PC-3 (cell line): Measurements from ENCODE around the gene INA.

Source experiments
- EZH2 ChIP-seq: fragments of 300-600 bp; sonication (generic); IDR thresholded peaks from one replicate; pipeline ENCODE4 v1.6.1; 2017; ENCODE audit warnings: antibody characterized with exemption, mild to moderate bottlenecking, low read length; ENCODE audit not compliant: unreplicated experiment
- EZH2phosphoT487 ChIP-seq: fragments of 300-600 bp; sonication (generic); IDR thresholded peaks from 2 replicates; pipeline ENCODE4 v1.6.1; 2018; ENCODE audit warnings: mild to moderate bottlenecking, antibody characterized with exemption, low read length, borderline replicate concordance
- TF ChIP-seq, protein P1 (sequence below): fragments of 300-600 bp; sonication (generic); conservative IDR thresholded peaks from 2 replicates; pipeline ENCODE4 v1.5.1; 2017; ENCODE audit warnings: antibody characterized with exemption, low read depth, mild to moderate bottlenecking, low read length

DNA sequence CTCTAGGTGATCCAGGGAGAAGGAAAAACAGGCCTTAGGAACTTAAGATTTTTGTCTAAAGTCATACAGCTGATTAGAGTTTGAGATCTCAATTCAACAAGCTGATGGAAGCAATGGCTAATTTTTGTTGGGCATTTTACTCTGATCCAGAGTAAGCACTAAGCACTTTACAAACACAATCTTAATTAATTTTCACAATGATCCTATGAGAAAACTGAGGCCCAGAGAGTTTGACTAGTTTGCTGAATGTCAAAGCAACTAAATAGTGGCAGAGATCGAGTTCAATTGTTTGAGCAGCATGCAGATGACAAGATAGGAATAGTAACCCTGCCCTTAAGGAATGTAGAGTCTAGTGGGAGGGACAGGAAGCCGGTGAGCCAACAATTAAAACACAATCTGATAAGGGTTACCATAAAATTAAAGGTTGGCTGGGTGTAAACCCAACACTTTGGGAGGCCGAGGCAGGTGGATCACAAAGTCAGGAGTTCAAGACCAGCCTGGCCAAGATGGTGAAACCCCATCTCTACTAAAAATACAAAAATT is 44.7 kb upstream of the INA start:
- TF ChIP-seq, protein P1, sequence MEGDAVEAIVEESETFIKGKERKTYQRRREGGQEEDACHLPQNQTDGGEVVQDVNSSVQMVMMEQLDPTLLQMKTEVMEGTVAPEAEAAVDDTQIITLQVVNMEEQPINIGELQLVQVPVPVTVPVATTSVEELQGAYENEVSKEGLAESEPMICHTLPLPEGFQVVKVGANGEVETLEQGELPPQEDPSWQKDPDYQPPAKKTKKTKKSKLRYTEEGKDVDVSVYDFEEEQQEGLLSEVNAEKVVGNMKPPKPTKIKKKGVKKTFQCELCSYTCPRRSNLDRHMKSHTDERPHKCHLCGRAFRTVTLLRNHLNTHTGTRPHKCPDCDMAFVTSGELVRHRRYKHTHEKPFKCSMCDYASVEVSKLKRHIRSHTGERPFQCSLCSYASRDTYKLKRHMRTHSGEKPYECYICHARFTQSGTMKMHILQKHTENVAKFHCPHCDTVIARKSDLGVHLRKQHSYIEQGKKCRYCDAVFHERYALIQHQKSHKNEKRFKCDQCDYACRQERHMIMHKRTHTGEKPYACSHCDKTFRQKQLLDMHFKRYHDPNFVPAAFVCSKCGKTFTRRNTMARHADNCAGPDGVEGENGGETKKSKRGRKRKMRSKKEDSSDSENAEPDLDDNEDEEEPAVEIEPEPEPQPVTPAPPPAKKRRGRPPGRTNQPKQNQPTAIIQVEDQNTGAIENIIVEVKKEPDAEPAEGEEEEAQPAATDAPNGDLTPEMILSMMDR, result no peak
- no peak for TF ChIP-seq EZH2
- no peak for TF ChIP-seq EZH2phosphoT487
